GM12872 (cell line): Measurements from ENCODE around the gene TTC36.

Experiments
- CTCF ChIP-seq: IDR thresholded peaks from 3 replicates; pipeline ENCODE4 v1.5.1; 2011; ENCODE audit warnings: low read depth, mild to moderate bottlenecking, low read length, moderate library complexity; ENCODE audit not compliant: insufficient read depth

Gene TTC36

GRCh38 chr11:118526688-118527087, 586 bp upstream of the TTC36 start:
- TF ChIP-seq CTCF: no peak

GRCh38 chr11:118528511-118528910, 1.2 kb downstream of the TTC36 start:
- TF ChIP-seq CTCF: no peak

- no peak for TF ChIP-seq CTCF
These were observed 2.4 kb downstream of the TTC36 start for GRCh38 chr11:118529584-118530175.

GRCh38 chr11:118530180-118530682, 3.0 kb downstream of the TTC36 start:
- TF ChIP-seq CTCF: no peak

- TF ChIP-seq CTCF: no peak
These were observed 3.7 kb downstream of the TTC36 start, which contains the start of gene TMEM25 for GRCh38 chr11:118530683-118531596. TMEM25 (plus strand) TSS chr11:118531192; CDS start chr11:118531802, 610 bp downstream.

- TF ChIP-seq CTCF: no peak
These were observed 4.4 kb downstream of the TTC36 start for GRCh38 chr11:118531597-118532084.

- no peak for TF ChIP-seq CTCF
These were observed 4.8 kb downstream of the TTC36 start for GRCh38 chr11:118532091-118532490.
